Endothelial cell of umbilical vein (primary cell): Measurements from ENCODE around the gene TXN. TPM values are rescaled to one million over a fixed set of nuclear protein-coding genes. Genes with fewer than 3 reads are reported as not detected.

Experiments used
- BruUV-seq: library from RNA; stranded (reverse); fragments of 400-500 nt; replicated peaks from 2 replicates; lab custom pipeline; 2021; lab: Mats Ljungman, UMichigan
- CTCF ChIA-PET: fragments of 300-600, 350-600 bp; sonication (Branson Sonifier 250); formaldehyde crosslinking; loops from one replicate; lab custom pipeline; 2021; ENCODE audit warnings: antibody characterized with exemption, inconsistent platforms; lab: Charles Lee
- POLR2A ChIA-PET: fragments of 300-600, 350-600 bp; sonication (Branson Sonifier 250); formaldehyde crosslinking; loops from one replicate; lab custom pipeline; 2021; ENCODE audit warnings: antibody characterized with exemption, inconsistent platforms; lab: Charles Lee
- DNase-seq: peaks from one replicate; pipeline ENCODE4 v3.0.0-alpha.2; 2011; ENCODE audit warnings: low read depth, low spot score
- FAIRE-seq: peaks from 2 replicates; lab custom pipeline; 2011; peaks lifted over from hg19 to GRCh38; lab: Jason Lieb, UNC
- H2AFZ ChIP-seq: 2 replicates; pipeline ENCODE4 v1.6.0; 2012; ENCODE audit warnings: low read depth, low read length, control low read depth, inconsistent platforms
- H3K27ac ChIP-seq: 2 replicates; pipeline ENCODE4 v1.5.1; 2011; ENCODE audit warnings: low read depth, mild to moderate bottlenecking, control low read depth, low read length, moderate library complexity; ENCODE audit not compliant: insufficient read depth
- H3K27me3 ChIP-seq, 2 experiments: 2 replicates each; pipeline versions ENCODE4 v1.6.0 to v1.6.1; 2011; ENCODE audit warnings: low read length in 2 of 2, mixed read lengths in 1 of 2; ENCODE audit not compliant: control insufficient read depth in 2 of 2, insufficient read depth in 2 of 2
- H3K36me3 ChIP-seq, 2 experiments: 2 replicates in 1 of 2; 3 replicates in 1 of 2; pipeline ENCODE4 v1.5.1; 2011; ENCODE audit warnings: low read length in 2 of 2, mild to moderate bottlenecking in 1 of 2, moderate library complexity in 1 of 2; ENCODE audit not compliant: control insufficient read depth in 2 of 2, insufficient read depth in 2 of 2; ENCODE audit errors: extremely low read depth in 1 of 2
- H3K4me1 ChIP-seq: 3 replicates; pipeline ENCODE4 v1.5.1; 2011; ENCODE audit warnings: mild to moderate bottlenecking, low read length; ENCODE audit not compliant: control insufficient read depth, insufficient read depth; ENCODE audit errors: extremely low read depth
- H3K4me2 ChIP-seq: 2 replicates; pipeline ENCODE4 v1.6.1; 2011; ENCODE audit warnings: low read length, control low read depth, mixed read lengths; ENCODE audit not compliant: insufficient read depth
- H3K4me3 ChIP-seq, 3 experiments: fragments of 200-600 bp in 1 of 3; sonication (generic), shearing (Covaris generic) in 1 of 3; replicated peaks in 1 of 3; 2 replicates each; pipeline ENCODE4 v1.5.1; 2011 to 2016; ENCODE audit warnings: control low read depth in 3 of 3, low read length in 3 of 3, mild to moderate bottlenecking in 2 of 3, inconsistent platforms in 1 of 3, low read depth in 1 of 3, moderate library complexity in 1 of 3; ENCODE audit not compliant: insufficient read depth in 1 of 3
- H3K79me2 ChIP-seq: 2 replicates; pipeline ENCODE4 v1.6.0; 2012; ENCODE audit warnings: low read length, inconsistent platforms; ENCODE audit not compliant: control insufficient read depth, insufficient read depth
- H3K9ac ChIP-seq: replicated peaks from 2 replicates; pipeline ENCODE3; 2011; ENCODE audit warnings: low read length, control low read depth; ENCODE audit not compliant: insufficient read depth; ENCODE audit errors: extremely low read depth
- H3K9me1 ChIP-seq: replicated peaks from 3 replicates; pipeline ENCODE4 v1.6.0; 2011; ENCODE audit warnings: mild to moderate bottlenecking, low read length; ENCODE audit not compliant: control insufficient read depth, insufficient read depth; ENCODE audit errors: extremely low read depth
- H3K9me3 ChIP-seq: replicated peaks from 2 replicates; pipeline ENCODE4 v1.5.1; 2012; ENCODE audit warnings: low read length, inconsistent platforms; ENCODE audit not compliant: control insufficient read depth, insufficient read depth
- H4K20me1 ChIP-seq: replicated peaks from 2 replicates; pipeline ENCODE3; 2011; ENCODE audit warnings: mild to moderate bottlenecking, low read length; ENCODE audit not compliant: control insufficient read depth, insufficient read depth; ENCODE audit errors: extremely low read depth
- GATA2 ChIP-seq: IDR thresholded peaks from 2 replicates; pipeline ENCODE4 v1.7.0; 2011; ENCODE audit warnings: low read depth, mild to moderate bottlenecking, moderate library complexity, mixed read lengths, low read length; ENCODE audit not compliant: insufficient read length, insufficient read depth
- JUN ChIP-seq: IDR thresholded peaks from 2 replicates; pipeline ENCODE4 v1.6.1; 2011; ENCODE audit warnings: borderline replicate concordance, low read depth; ENCODE audit not compliant: insufficient read length, insufficient read depth
- MYC ChIP-seq: IDR thresholded peaks from one replicate; pipeline ENCODE4 v1.6.1; 2011; ENCODE audit warnings: mild to moderate bottlenecking, low read depth, low read length
- POLR2A ChIP-seq: IDR thresholded peaks from 2 replicates; pipeline ENCODE4 v1.6.1; 2012; ENCODE audit warnings: low read depth, mild to moderate bottlenecking, control low read depth, low read length
- POLR2AphosphoS5 ChIP-seq: IDR thresholded peaks from 2 replicates; pipeline ENCODE4 v1.6.1; 2012; ENCODE audit warnings: low read depth, mild to moderate bottlenecking, control low read depth, low read length, moderate library complexity; ENCODE audit not compliant: insufficient read depth
- dilution Hi-C: fragments of 300-500 bp; cut with MboI; formaldehyde crosslinking; loops from one replicate; pipeline ENCODE4 v1.15.0; 2019; ENCODE audit warnings: low sequenced_read_pairs; ENCODE audit not compliant: extremely low pct_ligation_motif_present
- intact Hi-C: fragments of 100-400 bp; cut with micrococcal nuclease; formaldehyde crosslinking; loops from one replicate; pipeline ENCODE4 v1.10.0; 2022
- polyA plus RNA-seq, 4 experiments: library from polyadenylated mRNA; depleted of rRNA in 3 of 4; stranded (reverse) in 3 of 4; unstranded in 1 of 4; fragments of >200 nt; gene quantifications; 2 replicates each; pipeline versions ENCODE4 v1.2.1 to v1.2.3, GENCODE V29; 2011 to 2012; ENCODE audit warnings: missing spikeins in 1 of 4
- total RNA-seq: library from RNA; stranded (reverse); gene quantifications from 2 replicates; pipeline ENCODE4 v1.2.3, GENCODE V29; 2021
- TF ChIP-seq, protein P1 (sequence below), 2 donors: IDR thresholded peaks; 1 replicate in 1 of 2; 2 replicates in 1 of 2; pipeline ENCODE4 v1.5.1; 2011; ENCODE audit warnings: low read length in 2 of 2, mild to moderate bottlenecking in 2 of 2, moderate library complexity in 2 of 2, control low read depth in 1 of 2, inconsistent platforms in 1 of 2, low read depth in 1 of 2; ENCODE audit not compliant: insufficient read depth in 1 of 2; ENCODE audit errors: extremely low read depth in 1 of 2
- TF ChIP-seq, protein P2 (sequence below): IDR thresholded peaks from 2 replicates; pipeline ENCODE4 v1.6.1; 2011; ENCODE audit not compliant: insufficient read depth, insufficient read length

The TXN gene
- total and polyA plus RNA-seq, 2 donors (not counting 3 experiments of a cell fraction or from before 2014, with no cell fraction given) = 280 to 373 TPM

DNA sequence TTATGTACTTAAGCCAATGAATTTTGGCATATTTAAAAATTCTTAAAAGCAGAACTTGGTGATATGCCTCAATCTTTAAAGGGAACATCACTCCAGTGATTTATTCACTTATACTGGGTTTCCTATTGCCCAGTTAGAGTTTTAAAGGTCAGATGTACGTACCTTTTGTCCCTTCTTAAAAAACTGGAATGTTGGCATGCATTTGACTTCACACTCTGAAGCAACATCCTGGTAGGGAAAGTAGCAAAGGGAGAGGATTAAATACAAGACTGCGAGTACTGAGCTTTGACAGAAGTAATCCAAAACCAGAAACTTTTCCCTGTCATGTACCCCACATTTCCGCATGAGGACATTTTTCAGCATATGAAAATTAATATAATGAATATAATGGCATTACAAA is 11.7 kb downstream of the TXN start:
- Histone ChIP-seq H3K4me3 (no peak overlapping the region), H3K27me3 (no peaks in the 10 kb centered on the region), H3K9ac (no peak overlapping the region), H2AFZ (no peak overlapping the region), H3K9me1 (no peaks in the 10 kb centered on the region), H3K79me2 (peaks cover 20% of the 10 kb centered on the region), H3K4me1 (no peaks in the 10 kb centered on the region), H3K4me2 (no peak overlapping the region), H3K36me3 (peaks cover 4 to 6% of the 10 kb centered on the region in 2 experiments), H3K9me3 (no peaks in the 10 kb centered on the region), H4K20me1 (no peaks in the 10 kb centered on the region), H3K27ac (no peak overlapping the region)
- DNase-seq (no peak), FAIRE-seq (peak; percentile 26)
- dilution Hi-C loops = no loop called here
- CTCF ChIA-PET = no interaction called here
- POLR2A ChIA-PET = no interaction called here
- BruUV-seq = no TSS peak
- TF ChIP-seq GATA2 (no peak), POLR2A (no peak), JUN (no peak), MYC (no peak), POLR2AphosphoS5 (no peak)
- TF ChIP-seq, protein P1, sequence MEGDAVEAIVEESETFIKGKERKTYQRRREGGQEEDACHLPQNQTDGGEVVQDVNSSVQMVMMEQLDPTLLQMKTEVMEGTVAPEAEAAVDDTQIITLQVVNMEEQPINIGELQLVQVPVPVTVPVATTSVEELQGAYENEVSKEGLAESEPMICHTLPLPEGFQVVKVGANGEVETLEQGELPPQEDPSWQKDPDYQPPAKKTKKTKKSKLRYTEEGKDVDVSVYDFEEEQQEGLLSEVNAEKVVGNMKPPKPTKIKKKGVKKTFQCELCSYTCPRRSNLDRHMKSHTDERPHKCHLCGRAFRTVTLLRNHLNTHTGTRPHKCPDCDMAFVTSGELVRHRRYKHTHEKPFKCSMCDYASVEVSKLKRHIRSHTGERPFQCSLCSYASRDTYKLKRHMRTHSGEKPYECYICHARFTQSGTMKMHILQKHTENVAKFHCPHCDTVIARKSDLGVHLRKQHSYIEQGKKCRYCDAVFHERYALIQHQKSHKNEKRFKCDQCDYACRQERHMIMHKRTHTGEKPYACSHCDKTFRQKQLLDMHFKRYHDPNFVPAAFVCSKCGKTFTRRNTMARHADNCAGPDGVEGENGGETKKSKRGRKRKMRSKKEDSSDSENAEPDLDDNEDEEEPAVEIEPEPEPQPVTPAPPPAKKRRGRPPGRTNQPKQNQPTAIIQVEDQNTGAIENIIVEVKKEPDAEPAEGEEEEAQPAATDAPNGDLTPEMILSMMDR (IDR thresholded peaks at IDR 0.05; ENCODE audit: extremely low read depth in 1 of 2, insufficient read depth in 1 of 2, low read depth in 1 of 2, low read length in 2 of 2) = no peak
- TF ChIP-seq, protein P2, sequence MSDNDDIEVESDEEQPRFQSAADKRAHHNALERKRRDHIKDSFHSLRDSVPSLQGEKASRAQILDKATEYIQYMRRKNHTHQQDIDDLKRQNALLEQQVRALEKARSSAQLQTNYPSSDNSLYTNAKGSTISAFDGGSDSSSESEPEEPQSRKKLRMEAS = no peak
- intact Hi-C loops = no loop called here
